Smooth muscle cell (in vitro differentiated cells): ENCODE data around the gene FUT8. TPM values are rescaled to one million over a fixed set of nuclear protein-coding genes. Genes with fewer than 3 reads are reported as not detected.

Source experiments
- DNase-seq: peaks from one replicate; lab custom pipeline; 2025; ENCODE audit not compliant: unreplicated experiment; lab: John Stamatoyannopoulos, UW
- H2AFZ ChIP-seq: fragments of 200-600 bp; sonication (generic); 2 replicates; pipeline ENCODE4 v1.6.0; 2016; ENCODE audit warnings: antibody characterized with exemption, low read depth, mild to moderate bottlenecking
- H3F3A ChIP-seq: fragments of 200-600 bp; sonication (generic); 2 replicates; pipeline ENCODE4 v1.6.0; 2017; ENCODE audit warnings: antibody characterized with exemption, low read depth
- H3K27ac ChIP-seq: fragments of 200-600 bp; sonication (generic); 2 replicates; pipeline ENCODE4 v1.5.1; 2016; ENCODE audit warnings: low read depth, mild to moderate bottlenecking
- H3K27me3 ChIP-seq: fragments of 200-600 bp; sonication (generic); 2 replicates; pipeline ENCODE4 v1.6.1; 2016; ENCODE audit warnings: low read depth, mild to moderate bottlenecking
- H3K36me3 ChIP-seq: fragments of 200-600 bp; sonication (generic); 2 replicates; pipeline ENCODE4 v1.5.1; 2016; ENCODE audit warnings: low read depth
- H3K4me1 ChIP-seq: fragments of 200-600 bp; sonication (generic); 2 replicates; pipeline ENCODE4 v1.5.1; 2016; ENCODE audit warnings: low read depth
- H3K4me2 ChIP-seq: fragments of 200-600 bp; sonication (generic); 2 replicates; pipeline ENCODE4 v1.6.0; 2016; ENCODE audit warnings: mild to moderate bottlenecking
- H3K4me3 ChIP-seq: fragments of 200-600 bp; sonication (generic); 2 replicates; pipeline ENCODE4 v1.5.1; 2016; ENCODE audit warnings: mild to moderate bottlenecking
- H3K79me2 ChIP-seq: fragments of 200-600 bp; sonication (generic); 2 replicates; pipeline ENCODE4 v1.6.0; 2016; ENCODE audit warnings: low read depth, mild to moderate bottlenecking
- H3K9ac ChIP-seq: fragments of 200-600 bp; sonication (generic); 2 replicates; pipeline ENCODE4 v1.6.0; 2016; ENCODE audit warnings: low read depth
- H3K9me3 ChIP-seq: fragments of 200-600 bp; sonication (generic); replicated peaks from 2 replicates; pipeline ENCODE4 v1.5.1; 2016; ENCODE audit warnings: low read depth
- H4K20me1 ChIP-seq: fragments of 200-600 bp; sonication (generic); 2 replicates; pipeline ENCODE4 v1.6.0; 2016; ENCODE audit warnings: low read depth
- WGBS: methylation state at CpG from one replicate; pipeline ENCODE4 v1.1.7; 2016; ENCODE audit warnings: low lambda C conversion rate; 5-methylcytosine and 5-hydroxymethylcytosine counted together
- polyA plus RNA-seq: library from polyadenylated mRNA; unstranded; fragments of >200 nt; fragmentation: Nextera tagmentation; extraction: Ambion mirVana; gene quantifications from 2 replicates; pipeline ENCODE4 v1.2.1, GENCODE V29; 2016
- total RNA-seq: library from RNA; depleted of rRNA; stranded (reverse); fragments of >200 nt; gene quantifications from 2 replicates; pipeline ENCODE4 v1.2.3, GENCODE V29; 2014
- TF ChIP-seq, protein P1 (sequence below): fragments of 200-600 bp; sonication (generic); IDR thresholded peaks from 2 replicates; pipeline ENCODE4 v1.5.1; 2017; ENCODE audit warnings: borderline replicate concordance, mild to moderate bottlenecking, antibody characterized with exemption; ENCODE audit not compliant: insufficient read depth, poor library complexity, severe bottlenecking

Gene FUT8
- total and polyA plus RNA-seq, 2 experiments from 2014 or later = 12.8 to 50.2 TPM

DNA sequence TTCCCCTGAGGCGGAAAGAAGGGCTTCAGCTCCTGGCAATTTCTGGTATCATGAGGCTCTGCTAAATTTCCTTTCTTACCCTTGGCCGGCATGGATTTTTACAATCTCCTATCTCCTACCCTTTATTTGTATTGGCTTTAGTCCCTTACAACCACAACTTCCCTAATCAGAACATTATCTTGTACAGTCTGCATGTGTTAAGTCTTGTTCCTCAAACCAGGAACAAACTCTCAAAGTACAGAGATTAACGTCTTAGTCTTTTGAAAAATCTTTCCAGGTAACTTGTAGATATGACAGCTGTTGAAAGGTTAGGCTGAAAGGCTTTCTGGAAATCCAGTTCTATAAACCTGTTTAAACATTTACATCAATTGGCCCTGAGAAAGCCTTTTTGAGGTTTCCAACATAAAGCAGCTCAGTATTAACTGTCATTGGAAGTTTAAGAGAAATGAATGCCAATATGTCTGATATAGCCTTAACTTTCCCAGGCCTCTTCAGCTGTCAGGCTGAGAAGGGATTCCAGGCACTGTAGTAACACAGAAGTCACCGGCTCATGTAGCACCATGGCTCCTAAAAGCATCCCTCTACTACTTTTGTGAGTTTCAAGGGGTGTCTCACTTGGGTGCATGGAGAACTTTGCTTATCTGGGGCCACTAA lies 360.5 kb downstream of the FUT8 start:
- Histone ChIP-seq H3K36me3 (no peaks in the 10 kb centered on the region), H3K9ac (no peak overlapping the region), H3K79me2 (no peaks in the 10 kb centered on the region), H3K9me3 (no peaks in the 10 kb centered on the region), H3F3A (no peaks in the 10 kb centered on the region), H3K4me1 (no peaks in the 10 kb centered on the region), H2AFZ (no peak overlapping the region), H3K27me3 (no peaks in the 10 kb centered on the region), H4K20me1 (no peaks in the 10 kb centered on the region), H3K4me3 (no peak overlapping the region), H3K4me2 (no peak overlapping the region), H3K27ac (no peak overlapping the region)
- WGBS = 43% methylated on average over 4 of the region's 4 CpGs
- TF ChIP-seq, protein P1, sequence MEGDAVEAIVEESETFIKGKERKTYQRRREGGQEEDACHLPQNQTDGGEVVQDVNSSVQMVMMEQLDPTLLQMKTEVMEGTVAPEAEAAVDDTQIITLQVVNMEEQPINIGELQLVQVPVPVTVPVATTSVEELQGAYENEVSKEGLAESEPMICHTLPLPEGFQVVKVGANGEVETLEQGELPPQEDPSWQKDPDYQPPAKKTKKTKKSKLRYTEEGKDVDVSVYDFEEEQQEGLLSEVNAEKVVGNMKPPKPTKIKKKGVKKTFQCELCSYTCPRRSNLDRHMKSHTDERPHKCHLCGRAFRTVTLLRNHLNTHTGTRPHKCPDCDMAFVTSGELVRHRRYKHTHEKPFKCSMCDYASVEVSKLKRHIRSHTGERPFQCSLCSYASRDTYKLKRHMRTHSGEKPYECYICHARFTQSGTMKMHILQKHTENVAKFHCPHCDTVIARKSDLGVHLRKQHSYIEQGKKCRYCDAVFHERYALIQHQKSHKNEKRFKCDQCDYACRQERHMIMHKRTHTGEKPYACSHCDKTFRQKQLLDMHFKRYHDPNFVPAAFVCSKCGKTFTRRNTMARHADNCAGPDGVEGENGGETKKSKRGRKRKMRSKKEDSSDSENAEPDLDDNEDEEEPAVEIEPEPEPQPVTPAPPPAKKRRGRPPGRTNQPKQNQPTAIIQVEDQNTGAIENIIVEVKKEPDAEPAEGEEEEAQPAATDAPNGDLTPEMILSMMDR = no peak
- no peak for DNase-seq

DNA sequence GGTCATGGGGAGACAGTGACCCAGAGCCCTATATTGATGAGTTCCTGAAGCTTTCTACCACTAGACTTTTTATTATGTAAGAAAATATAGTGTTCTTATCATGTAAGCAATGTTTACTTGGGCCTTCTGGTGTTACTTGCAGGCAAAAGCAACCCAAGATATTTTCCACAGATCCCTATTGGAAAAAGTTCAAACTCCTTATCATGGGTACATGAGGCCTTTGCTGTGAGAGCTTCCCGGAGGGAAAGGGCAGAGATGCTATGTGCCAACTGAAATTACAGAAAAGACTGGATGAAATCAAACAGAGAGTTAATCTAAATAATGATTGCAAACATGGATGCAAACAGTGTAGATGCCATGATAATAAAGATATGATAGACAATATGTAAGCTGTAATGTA lies 361.5 kb downstream of the FUT8 start:
- no peak overlapping the region for H3K27ac ChIP-seq
- no peak overlapping the region for H3K4me2 ChIP-seq
- no peaks in the 10 kb centered on the region for H3K9me3 ChIP-seq
- H2AFZ ChIP-seq = no peak overlapping the region
- H3K36me3 ChIP-seq = no peaks in the 10 kb centered on the region
- no peaks in the 10 kb centered on the region for H3F3A ChIP-seq
- no peaks in the 10 kb centered on the region for H3K4me1 ChIP-seq
- H4K20me1 ChIP-seq = no peaks in the 10 kb centered on the region
- no peak overlapping the region for H3K4me3 ChIP-seq
- no peak overlapping the region for H3K9ac ChIP-seq
- H3K79me2 ChIP-seq = no peaks in the 10 kb centered on the region
- peaks cover 3% of the 10 kb centered on the region for H3K27me3 ChIP-seq
- DNase-seq = no peak
- TF ChIP-seq, protein P1 = no peak
- 53% methylated on average over 1 of the region's 1 CpG for WGBS

DNA sequence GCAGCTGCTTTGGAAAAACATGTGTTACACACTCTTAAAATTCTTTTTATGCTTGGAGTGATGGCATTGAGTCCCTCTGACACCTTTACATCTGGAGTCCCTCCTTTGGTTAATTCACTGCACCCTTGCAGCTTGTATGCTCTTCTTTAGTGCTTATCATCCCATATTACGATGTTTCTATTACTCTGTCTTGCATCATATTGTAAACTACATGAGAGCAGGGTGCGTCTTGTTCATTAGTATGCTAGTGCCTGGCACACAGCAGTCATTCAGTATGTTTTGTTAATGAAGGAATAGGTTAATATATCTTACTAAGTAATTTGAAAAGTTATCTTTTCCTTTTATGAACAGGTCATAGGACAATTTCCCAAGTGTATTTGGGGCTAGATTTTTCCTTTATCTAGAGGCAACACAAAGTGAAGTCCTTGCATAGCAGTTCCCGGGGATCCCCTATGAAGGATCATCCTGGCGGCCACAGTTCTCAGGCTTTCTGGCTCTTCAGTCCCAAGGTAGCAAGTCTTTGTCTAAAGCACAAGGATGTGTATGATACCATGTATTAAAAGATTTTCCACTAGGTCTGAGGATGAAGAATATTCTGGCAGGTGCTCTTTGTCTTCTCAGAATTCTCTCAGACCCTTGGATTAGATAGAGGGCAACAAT lies 363.8 kb downstream of the FUT8 start:
- no peak overlapping the region for H3K4me3 ChIP-seq
- TF ChIP-seq, protein P1 = no peak
- no peaks in the 10 kb centered on the region for H3K36me3 ChIP-seq
- 76% methylated on average over 4 of the region's 4 CpGs for WGBS
- no peaks in the 10 kb centered on the region for H3K79me2 ChIP-seq
- no peaks in the 10 kb centered on the region for H3K9me3 ChIP-seq
- no peaks in the 10 kb centered on the region for H3F3A ChIP-seq
- no peaks in the 10 kb centered on the region for H3K4me1 ChIP-seq
- no peak overlapping the region for H3K9ac ChIP-seq
- H2AFZ ChIP-seq = no peak overlapping the region
- H3K4me2 ChIP-seq = no peak overlapping the region
- peaks cover 12% of the 10 kb centered on the region for H3K27me3 ChIP-seq
- no peaks in the 10 kb centered on the region for H4K20me1 ChIP-seq
- no peak for DNase-seq
- no peak overlapping the region for H3K27ac ChIP-seq
